ENCODE measurements around the gene PACS2.
A peak's percentile ranks its signal among the peaks of the same experiment; 100 is the strongest.

Gene PACS2

DNA sequence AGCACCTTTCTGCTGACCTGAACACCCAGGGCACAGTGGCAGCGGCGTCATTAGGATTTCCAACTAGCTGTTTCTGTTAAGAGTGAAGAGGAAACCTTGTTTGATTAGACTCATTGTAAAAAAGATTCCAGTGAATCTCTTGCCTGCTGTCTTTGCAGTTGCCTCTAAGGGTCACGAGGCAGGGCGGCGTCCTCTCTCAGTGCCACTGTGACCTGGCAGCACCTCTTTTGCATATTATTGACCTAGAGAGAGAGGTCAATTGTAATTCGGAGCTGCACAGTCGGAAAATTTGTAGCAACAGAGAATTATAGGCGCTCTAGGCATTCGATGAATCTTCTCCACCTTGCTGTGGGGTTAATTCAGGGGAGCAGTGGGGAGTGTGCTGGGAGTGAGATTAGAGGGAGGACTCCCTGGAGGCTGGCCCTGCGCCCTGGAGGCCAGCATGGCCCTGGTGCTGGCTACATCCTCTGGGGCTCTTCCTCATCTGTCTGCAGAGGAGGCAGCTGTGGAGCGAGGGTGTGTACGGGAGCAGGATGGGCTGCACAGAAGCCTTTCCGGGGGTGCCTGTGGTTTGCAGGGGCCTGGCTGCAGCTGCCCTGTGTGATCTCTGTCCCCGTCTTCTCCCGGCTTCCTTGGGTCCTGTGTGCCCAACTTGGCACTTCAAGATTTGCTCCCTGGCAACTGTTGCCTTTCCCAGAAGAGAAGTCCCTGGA lies 14.3 kb downstream of the PACS2 start:
- no peak overlapping the region for H3K4me3 ChIP-seq (ENCODE audit: low read length)
- DNase-seq (ENCODE audit: low read depth), result no peak

DNA sequence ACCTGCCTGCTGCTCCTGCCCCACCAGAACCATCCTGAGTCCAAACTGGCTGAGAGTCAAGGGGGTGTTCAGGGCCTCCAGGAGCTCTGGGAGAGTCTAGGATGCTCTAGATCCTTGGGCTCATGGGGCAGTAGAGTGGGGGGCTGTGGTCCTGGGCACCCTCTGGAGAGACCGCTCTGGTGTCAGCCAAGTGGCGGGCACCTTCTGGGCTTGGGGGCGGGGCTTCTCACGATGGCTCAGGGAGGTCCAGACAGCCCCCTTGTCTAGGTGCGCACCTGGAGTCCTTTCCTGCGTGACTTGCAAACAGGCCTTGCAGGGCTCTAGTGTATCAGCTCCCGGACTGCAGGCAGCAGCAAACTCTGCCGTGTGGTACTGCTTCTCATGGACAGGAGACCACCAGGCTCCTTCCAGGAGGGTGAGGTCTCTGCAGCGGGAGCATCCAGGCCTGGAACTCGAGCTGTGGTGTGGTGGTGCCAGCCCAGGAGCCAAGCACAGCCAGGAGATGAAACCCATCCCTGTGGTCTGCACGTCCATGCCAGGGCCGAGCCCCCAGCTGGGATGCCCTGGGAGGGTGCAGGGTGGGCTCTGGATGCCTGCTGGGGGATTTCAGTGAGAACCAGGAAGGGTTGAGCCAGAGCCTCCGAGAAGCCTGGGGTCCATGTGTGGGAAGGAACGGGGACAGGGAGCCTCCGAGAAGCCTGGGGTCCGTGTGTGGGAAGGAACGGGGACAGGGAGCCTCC lies 15.0 kb downstream of the PACS2 start:
- TF ChIP-seq, protein P1, sequence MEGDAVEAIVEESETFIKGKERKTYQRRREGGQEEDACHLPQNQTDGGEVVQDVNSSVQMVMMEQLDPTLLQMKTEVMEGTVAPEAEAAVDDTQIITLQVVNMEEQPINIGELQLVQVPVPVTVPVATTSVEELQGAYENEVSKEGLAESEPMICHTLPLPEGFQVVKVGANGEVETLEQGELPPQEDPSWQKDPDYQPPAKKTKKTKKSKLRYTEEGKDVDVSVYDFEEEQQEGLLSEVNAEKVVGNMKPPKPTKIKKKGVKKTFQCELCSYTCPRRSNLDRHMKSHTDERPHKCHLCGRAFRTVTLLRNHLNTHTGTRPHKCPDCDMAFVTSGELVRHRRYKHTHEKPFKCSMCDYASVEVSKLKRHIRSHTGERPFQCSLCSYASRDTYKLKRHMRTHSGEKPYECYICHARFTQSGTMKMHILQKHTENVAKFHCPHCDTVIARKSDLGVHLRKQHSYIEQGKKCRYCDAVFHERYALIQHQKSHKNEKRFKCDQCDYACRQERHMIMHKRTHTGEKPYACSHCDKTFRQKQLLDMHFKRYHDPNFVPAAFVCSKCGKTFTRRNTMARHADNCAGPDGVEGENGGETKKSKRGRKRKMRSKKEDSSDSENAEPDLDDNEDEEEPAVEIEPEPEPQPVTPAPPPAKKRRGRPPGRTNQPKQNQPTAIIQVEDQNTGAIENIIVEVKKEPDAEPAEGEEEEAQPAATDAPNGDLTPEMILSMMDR (IDR thresholded peaks at IDR 0.05; ENCODE audit: insufficient read depth, low read depth, low read length, missing control alignments), result no peak
- DNase-seq (ENCODE audit: low read depth), result no peak
- no peak overlapping the region for H3K4me3 ChIP-seq (ENCODE audit: low read length)

More for the DNA sequence above, 14.3 kb downstream of the PACS2 start:
- TF ChIP-seq, protein P1 (IDR thresholded peaks at IDR 0.05; ENCODE audit: insufficient read depth, low read depth, low read length, missing control alignments), result no peak

DNA sequence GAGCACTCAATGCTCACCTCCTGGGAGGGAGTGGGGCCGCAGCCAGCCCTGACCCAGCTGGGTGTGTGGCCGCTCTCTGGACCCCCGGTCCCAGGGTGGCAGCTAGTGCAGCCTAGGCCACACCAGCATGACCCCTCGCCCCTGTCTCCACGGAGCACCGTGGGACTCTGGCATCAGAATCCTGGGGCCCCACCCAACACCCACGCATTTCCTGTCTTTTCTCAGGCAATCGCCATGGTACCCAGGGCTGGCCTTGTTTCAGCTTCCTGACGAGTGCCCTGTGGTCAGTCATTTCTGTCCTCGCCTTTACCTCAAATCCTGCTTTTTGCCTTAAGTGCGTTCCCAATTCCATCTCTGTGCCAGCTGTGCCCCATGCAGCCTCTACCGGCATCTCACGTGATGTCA lies 15.9 kb downstream of the PACS2 start:
- TF ChIP-seq, protein P1 (IDR thresholded peaks at IDR 0.05; ENCODE audit: insufficient read depth, low read depth, low read length, missing control alignments), result no peak
- peak; percentile 33 for DNase-seq (ENCODE audit: low read depth)
- H3K4me3 ChIP-seq (ENCODE audit: low read length), result no peak overlapping the region

DNA sequence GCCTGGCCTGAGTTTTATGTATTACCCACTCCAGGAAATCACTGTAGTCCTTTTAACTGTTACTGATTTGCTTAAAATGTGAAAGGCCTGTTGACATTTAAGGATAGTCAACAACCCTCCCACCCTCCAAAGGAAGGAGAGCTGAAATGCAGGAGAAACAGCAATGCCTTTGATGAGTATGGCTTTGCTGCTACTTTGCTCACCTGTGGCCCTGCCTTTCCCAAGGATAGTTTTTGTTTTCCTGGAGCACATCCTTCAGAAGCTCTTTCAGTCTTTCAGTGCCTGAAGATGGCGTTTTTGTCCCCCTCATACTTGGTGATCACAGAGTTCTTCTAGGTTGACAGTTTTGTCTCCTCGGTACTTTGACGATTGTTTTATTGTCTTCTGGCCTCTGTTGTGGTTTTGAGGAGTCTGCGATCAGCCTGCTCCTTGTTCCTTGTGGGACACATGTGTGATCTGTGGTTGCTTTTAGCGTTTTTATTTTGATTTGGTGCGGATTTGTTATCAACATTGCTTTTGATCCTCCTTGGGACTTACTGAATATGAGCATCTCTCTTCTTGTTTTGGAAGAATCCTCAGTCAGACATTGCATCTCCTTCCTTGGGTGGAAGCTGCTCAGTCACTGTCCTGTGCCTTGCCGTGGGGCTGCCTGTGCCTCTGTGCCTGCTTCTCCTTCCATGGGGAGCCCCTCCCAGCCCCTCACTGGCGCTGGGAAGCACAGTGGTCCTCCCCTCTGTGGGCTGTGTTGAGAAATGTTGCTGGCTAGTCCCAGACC lies 17.2 kb downstream of the PACS2 start:
- H3K4me3 ChIP-seq (ENCODE audit: low read length), result no peak overlapping the region
- no peak for DNase-seq (ENCODE audit: low read depth)
- TF ChIP-seq, protein P1 (IDR thresholded peaks at IDR 0.05; ENCODE audit: insufficient read depth, low read depth, low read length, missing control alignments), result no peak

DNA sequence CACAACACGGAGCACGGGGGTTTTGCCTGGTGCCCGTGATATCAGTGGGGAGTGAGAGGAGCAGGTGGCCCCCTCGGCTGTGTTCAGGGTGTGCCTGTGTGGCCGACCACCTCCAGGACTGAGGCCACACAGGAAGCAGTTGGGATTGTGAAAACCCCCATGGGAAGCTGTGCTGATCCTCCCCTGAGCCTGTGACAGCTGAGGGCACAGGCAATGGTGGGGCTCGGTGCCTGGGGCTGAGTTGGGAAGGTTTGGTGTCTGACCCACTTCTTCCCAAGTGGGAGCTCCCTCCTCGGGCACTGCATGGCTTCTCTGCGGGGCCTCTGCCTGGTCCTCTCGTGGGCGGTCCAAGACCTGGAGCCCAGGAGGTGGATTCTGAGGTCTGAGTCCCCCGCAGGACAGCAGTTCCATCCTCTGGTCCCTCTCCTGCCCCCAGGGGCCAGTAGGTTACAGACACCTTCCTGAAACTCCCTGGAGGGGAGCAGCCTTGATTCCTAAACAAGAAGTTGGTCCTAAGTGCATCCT lies 17.9 kb downstream of the PACS2 start:
- TF ChIP-seq, protein P1 (IDR thresholded peaks at IDR 0.05; ENCODE audit: insufficient read depth, low read depth, low read length, missing control alignments), result no peak
- DNase-seq (ENCODE audit: low read depth), result no peak
- H3K4me3 ChIP-seq (ENCODE audit: low read length), result no peak overlapping the region

DNA sequence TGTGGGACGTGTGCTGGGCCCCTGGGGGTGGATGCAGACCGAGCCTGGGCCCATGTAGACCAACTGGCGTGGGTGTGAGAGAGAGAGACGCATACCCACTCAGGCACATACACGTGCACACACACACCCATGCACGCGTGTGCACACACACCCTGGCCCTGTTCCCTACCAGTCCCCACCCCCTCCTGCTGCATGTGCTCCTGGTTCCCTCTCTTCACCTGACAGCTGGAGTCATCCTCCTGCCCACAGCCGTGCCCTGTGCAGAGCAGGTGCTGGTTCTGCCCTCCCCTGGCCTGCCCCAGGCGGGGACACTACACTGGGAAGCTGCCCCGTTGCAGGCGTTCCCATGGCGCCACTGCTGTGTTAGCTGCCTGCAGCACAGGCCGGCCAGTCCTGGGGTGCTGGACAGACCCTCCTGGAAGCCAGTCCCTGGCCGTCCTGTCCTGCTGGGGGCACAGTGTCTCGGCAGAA lies 18.5 kb downstream of the PACS2 start:
- no peak overlapping the region for H3K4me3 ChIP-seq (ENCODE audit: low read length)
- TF ChIP-seq, protein P1 (IDR thresholded peaks at IDR 0.05; ENCODE audit: insufficient read depth, low read depth, low read length, missing control alignments), result no peak
- DNase-seq (ENCODE audit: low read depth), result no peak

Data from epithelial cell of esophagus (primary cell).